Measurements from ENCODE around the gene BNIP5. TPM values are rescaled to one million over a fixed set of nuclear protein-coding genes. Genes with fewer than 3 reads are reported as not detected.

Gene BNIP5
- total RNA-seq, 2 donors from 2014 or later = not detected

DNA sequence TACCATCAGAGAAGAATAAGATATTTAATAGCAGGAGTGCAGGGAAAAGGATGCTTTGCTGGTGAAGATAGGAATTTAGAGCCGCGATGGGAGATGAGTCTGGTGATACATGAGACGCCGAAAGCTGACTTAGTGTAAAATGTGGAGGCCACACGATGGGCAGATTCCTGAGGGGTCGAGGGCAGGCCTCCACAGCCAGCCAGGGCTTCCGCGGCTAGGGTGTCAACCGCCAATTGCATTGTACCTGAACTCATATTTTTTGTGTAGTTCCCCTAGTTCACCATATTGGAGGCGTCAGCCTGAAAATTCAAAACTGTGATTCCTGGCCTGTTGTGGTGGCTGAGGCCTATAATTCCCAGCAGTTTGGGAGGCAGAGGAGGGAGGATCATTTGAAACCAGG lies 42.2 kb upstream of the BNIP5 start:
- peaks cover 2% of the 10 kb centered on the region for H3K27me3 Mint-ChIP-seq (ENCODE audit: insufficient read depth)
- no peak overlapping the region for H3K4me3 Mint-ChIP-seq
- peaks cover 30% of the 10 kb centered on the region for H3K4me1 Mint-ChIP-seq
- no peaks in the 10 kb centered on the region for H3K27me3 ChIP-seq (ENCODE audit: control insufficient read depth, insufficient read depth, low read length, poor library complexity, severe bottlenecking)
- no peak overlapping the region for H3K27ac ChIP-seq (ENCODE audit: low read depth, low read length)
- H3K9ac ChIP-seq (ENCODE audit: extremely low read depth, low read length, poor library complexity, severe bottlenecking) = no peak overlapping the region
- DNase-seq = no peak
- no peaks in the 10 kb centered on the region for H3K9me3 ChIP-seq (ENCODE audit: control insufficient read depth, low read length)
- no peaks in the 10 kb centered on the region for H3K36me3 Mint-ChIP-seq (ENCODE audit: low read depth)
- no peak overlapping the region for H3K4me3 ChIP-seq (ENCODE audit: low read length)
- TF ChIP-seq, protein P1, sequence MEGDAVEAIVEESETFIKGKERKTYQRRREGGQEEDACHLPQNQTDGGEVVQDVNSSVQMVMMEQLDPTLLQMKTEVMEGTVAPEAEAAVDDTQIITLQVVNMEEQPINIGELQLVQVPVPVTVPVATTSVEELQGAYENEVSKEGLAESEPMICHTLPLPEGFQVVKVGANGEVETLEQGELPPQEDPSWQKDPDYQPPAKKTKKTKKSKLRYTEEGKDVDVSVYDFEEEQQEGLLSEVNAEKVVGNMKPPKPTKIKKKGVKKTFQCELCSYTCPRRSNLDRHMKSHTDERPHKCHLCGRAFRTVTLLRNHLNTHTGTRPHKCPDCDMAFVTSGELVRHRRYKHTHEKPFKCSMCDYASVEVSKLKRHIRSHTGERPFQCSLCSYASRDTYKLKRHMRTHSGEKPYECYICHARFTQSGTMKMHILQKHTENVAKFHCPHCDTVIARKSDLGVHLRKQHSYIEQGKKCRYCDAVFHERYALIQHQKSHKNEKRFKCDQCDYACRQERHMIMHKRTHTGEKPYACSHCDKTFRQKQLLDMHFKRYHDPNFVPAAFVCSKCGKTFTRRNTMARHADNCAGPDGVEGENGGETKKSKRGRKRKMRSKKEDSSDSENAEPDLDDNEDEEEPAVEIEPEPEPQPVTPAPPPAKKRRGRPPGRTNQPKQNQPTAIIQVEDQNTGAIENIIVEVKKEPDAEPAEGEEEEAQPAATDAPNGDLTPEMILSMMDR (conservative IDR thresholded peaks at IDR 0.05) = no peak
- peaks cover 6% of the 10 kb centered on the region for H3K4me1 ChIP-seq (ENCODE audit: control insufficient read depth, insufficient read depth, low read length)
- no peak overlapping the region for H3K27ac Mint-ChIP-seq
- no peaks in the 10 kb centered on the region for H3K9me3 Mint-ChIP-seq
- H3K36me3 ChIP-seq (ENCODE audit: control insufficient read depth, insufficient read depth, low read length) = no peaks in the 10 kb centered on the region
- 90 to 95% methylated on average over 10 of the region's 10 CpGs for WGBS, 2 experiments (ENCODE audit: insufficient coverage in 1 of 2, insufficient read length in 1 of 2)

GRCh38 chr6:36378243-36378920 lies 41.7 kb upstream of the BNIP5 start:
- Histone ChIP-seq H3K9ac (ENCODE audit: extremely low read depth, low read length, poor library complexity, severe bottlenecking) (no peak overlapping the region), H3K36me3 (ENCODE audit: control insufficient read depth, insufficient read depth, low read length) (no peaks in the 10 kb centered on the region), H3K4me3 (ENCODE audit: low read length) (no peak overlapping the region), H3K27me3 (ENCODE audit: control insufficient read depth, insufficient read depth, low read length, poor library complexity, severe bottlenecking) (no peaks in the 10 kb centered on the region), H3K27ac (ENCODE audit: low read depth, low read length) (no peak overlapping the region), H3K9me3 (ENCODE audit: control insufficient read depth, low read length) (no peaks in the 10 kb centered on the region), H3K4me1 (ENCODE audit: control insufficient read depth, insufficient read depth, low read length) (peaks cover 6% of the 10 kb centered on the region)
- WGBS, 2 experiments (ENCODE audit: insufficient coverage in 1 of 2, insufficient read length in 1 of 2) = 89 to 94% methylated on average over 2 to 4 of the region's 4 CpGs
- no peak overlapping the region for H3K27ac Mint-ChIP-seq
- peaks cover 24% of the 10 kb centered on the region for H3K4me1 Mint-ChIP-seq
- peaks cover 5% of the 10 kb centered on the region for H3K27me3 Mint-ChIP-seq (ENCODE audit: insufficient read depth)
- TF ChIP-seq, protein P1 (conservative IDR thresholded peaks at IDR 0.05) = no peak
- no peaks in the 10 kb centered on the region for H3K36me3 Mint-ChIP-seq (ENCODE audit: low read depth)
- no peaks in the 10 kb centered on the region for H3K9me3 Mint-ChIP-seq
- no peak overlapping the region for H3K4me3 Mint-ChIP-seq
- DNase-seq = no peak

GRCh38 chr6:36377594-36377993 lies 40.9 kb upstream of the BNIP5 start:
- Histone ChIP-seq H3K4me3 (ENCODE audit: low read length) (no peak overlapping the region), H3K36me3 (ENCODE audit: control insufficient read depth, insufficient read depth, low read length) (no peaks in the 10 kb centered on the region), H3K4me1 (ENCODE audit: control insufficient read depth, insufficient read depth, low read length) (peaks cover under 1% of the 10 kb centered on the region), H3K9me3 (ENCODE audit: control insufficient read depth, low read length) (no peaks in the 10 kb centered on the region), H3K27me3 (ENCODE audit: control insufficient read depth, insufficient read depth, low read length, poor library complexity, severe bottlenecking) (no peaks in the 10 kb centered on the region), H3K27ac (ENCODE audit: low read depth, low read length) (no peak overlapping the region), H3K9ac (ENCODE audit: extremely low read depth, low read length, poor library complexity, severe bottlenecking) (no peak overlapping the region)
- 89 to 100% methylated on average over 5 of the region's 5 CpGs for WGBS, 2 experiments (ENCODE audit: insufficient coverage in 1 of 2, insufficient read length in 1 of 2)
- Mint-ChIP-seq H3K27ac (no peak overlapping the region), H3K4me1 (peaks cover 17% of the 10 kb centered on the region), H3K36me3 (ENCODE audit: low read depth) (no peaks in the 10 kb centered on the region), H3K27me3 (ENCODE audit: insufficient read depth) (peaks cover 5% of the 10 kb centered on the region), H3K4me3 (no peak overlapping the region), H3K9me3 (no peaks in the 10 kb centered on the region)
- TF ChIP-seq, protein P1 (conservative IDR thresholded peaks at IDR 0.05) = no peak
- DNase-seq = no peak

Measured in endodermal cell (in vitro differentiated cells).